HTR-8/SVneo (cell line): ENCODE measurements around the gene LSR.
"Not testable (repeated sequence)": the region's sequence is repeated elsewhere in the genome, so short reads cannot be mapped to it uniquely, and the experiment has no call there.

ENCODE experiments used
- DNase-seq: peaks from one replicate; pipeline ENCODE4 v3.0.0; 2011; ENCODE audit warnings: low spot score, mixed read lengths; ENCODE audit not compliant: insufficient read length
- FAIRE-seq: peaks from 2 replicates; lab custom pipeline; 2011; peaks lifted over from hg19 to GRCh38; lab: Jason Lieb, UNC

The LSR gene

DNA sequence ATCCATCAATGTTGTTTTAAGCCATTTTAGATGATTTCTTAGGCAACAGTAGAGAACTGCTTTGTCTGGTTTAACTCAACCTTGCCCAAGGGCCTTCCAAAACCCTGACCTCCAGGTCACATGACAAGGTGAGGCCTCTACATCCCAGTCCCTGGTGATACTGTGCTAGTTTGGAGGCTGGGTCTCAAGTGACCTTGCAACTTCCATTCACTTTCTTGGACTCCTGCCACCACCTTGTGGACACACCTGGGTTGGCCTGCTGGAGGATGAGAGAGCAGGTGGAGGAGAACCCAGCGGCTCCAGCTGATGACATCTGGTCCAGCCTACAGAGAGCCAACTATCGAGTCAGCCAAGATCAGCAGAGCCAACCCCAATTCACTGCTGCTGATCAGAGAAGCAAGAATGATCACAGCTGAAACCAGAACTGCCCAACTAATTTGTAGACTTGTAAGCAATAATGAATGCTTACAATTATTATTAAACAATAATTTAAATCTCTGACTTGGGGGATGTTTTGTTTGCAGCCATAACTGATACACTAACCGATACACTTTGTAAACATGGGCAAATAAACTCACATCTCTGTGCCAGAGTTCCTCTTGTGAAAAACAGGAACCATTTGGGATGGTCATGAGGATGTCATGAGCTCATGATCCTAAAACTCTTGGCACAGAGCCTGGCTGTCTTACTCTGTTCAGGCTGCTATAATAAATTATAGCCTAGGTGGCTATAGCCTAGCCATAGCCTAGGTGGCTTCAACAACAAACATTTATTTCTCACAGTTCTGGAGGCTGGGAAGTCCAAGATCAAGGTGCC lies 31.8 kb upstream of the LSR start:
- DNase-seq (no peak), FAIRE-seq (no peak)

DNA sequence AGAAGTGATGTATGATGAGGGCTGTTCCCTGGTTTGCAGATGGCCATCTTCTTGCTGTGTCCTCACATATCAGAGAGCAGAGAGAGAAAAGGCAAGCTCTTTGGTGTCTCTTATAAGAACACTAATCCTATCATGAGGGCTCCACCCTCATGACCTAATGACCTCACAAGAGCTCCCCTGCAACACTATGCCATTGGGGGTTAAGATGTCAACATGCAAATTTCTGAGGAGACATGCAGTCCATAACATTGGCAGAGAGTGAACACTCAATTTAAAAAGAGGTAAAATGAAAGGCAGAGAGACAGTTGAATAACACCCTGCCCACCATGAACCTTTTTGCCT lies 31.2 kb upstream of the LSR start:
- DNase-seq (no peak), FAIRE-seq (no peak)

DNA sequence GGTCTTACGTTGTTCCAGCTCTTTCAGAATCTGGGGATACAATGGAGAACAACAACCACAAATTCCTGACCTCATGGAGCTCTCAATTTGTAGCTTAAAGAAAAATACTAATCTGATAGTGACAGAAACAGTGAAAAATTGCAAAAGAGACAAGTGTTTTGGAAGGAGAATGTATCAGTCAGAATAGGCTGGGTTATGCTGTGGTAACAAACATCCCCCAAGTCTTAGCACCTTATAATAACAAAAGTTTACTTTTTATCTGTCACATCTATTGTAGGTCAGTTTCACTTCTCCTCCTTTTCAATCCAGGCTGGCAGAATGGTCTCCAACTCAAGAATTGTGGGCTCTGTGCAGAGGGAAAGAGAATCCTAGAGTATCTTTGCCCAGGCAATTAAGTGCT lies 29.8 kb upstream of the LSR start:
- FAIRE-seq (no peak), DNase-seq (no peak)

DNA sequence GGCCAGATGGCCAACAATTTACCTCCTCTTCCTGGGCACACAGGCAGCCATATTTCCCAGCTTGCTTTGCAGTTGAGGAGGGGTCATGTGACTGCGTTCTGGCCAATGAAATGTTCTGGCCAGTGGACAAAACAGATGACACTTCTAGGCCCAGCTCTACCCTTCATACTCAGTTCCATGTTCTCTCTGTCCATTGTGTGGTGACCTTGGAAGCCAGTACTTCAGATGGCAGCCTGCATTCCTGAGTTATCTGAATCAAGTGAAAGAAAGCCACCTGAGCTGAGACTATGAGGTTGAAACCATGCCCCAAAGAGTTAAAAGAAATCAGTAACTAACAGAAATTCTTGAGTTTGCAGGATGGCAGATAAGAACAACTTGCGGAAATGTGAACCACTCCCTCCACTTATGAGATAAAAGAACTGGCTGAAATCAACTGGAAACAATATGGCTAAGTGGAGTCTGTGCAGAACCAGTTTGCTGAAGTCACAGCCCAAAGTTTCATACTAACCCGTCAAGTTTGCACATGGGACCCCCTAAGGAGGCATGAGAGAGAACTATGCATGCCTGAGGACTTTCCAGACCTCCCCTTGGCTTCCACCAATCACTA lies 28.4 kb upstream of the LSR start:
- FAIRE-seq (no peak), DNase-seq (no peak)

DNA sequence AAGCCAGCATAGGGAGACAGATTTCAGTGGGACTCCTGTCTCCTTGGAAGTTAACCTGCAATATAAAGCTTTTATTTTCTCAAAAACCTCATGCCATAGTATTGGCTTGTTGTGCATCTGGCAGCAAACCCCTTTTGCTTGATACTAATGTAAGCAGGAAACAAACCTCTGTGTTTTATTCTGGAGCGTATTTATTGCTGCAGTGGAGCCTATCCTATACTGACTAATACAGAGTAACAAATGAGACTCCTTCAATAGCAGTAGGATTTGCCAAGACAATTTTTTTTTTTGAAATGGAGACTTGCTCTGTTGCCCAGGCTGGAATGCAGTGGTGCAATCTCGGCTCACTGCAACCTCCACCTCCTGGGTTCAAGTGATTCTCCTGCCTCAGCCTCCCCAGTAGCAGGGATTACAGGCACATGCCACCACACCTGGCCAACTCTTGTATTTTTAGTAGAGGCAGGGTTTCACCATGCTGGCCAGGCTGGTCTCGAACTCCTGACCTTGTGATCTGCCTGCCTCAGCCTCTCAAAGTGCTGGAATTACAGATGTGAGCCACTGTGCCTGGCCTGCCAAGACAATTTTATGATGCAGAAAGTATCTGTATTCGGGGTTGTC lies 27.7 kb upstream of the LSR start:
- FAIRE-seq, DNase-seq: not testable (repeated sequence)

DNA sequence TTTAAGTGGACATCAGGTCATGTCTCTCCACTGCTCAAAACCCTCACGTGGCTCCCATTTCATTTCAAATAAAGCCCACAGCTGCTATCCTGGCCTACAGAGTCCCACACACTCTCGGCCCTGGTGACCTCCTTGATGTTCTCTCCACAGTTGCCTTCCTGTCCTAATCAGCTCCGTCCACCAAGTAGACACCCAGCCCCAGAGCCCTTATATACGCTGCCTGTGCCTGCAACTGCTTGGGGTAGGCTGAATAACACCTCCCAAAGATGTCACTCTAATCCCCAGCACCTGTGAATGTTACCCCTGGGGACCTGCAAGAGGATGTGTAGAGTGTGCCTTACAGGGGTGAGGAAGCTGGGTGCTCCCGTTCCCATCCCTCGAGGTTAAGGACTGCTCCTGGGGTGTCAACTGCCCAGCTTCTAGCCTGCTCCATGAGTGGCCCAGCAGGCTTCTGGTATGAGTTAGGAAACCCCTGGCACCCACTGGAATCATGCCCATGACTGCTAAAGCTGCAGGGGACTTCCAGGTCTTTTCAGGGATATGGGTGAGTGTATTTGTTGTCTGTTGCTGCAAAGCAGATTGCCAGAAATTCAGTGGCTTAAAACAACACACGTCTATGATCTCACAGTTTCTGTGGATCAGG lies 26.3 kb upstream of the LSR start:
- FAIRE-seq (no peak), DNase-seq (no peak)

DNA sequence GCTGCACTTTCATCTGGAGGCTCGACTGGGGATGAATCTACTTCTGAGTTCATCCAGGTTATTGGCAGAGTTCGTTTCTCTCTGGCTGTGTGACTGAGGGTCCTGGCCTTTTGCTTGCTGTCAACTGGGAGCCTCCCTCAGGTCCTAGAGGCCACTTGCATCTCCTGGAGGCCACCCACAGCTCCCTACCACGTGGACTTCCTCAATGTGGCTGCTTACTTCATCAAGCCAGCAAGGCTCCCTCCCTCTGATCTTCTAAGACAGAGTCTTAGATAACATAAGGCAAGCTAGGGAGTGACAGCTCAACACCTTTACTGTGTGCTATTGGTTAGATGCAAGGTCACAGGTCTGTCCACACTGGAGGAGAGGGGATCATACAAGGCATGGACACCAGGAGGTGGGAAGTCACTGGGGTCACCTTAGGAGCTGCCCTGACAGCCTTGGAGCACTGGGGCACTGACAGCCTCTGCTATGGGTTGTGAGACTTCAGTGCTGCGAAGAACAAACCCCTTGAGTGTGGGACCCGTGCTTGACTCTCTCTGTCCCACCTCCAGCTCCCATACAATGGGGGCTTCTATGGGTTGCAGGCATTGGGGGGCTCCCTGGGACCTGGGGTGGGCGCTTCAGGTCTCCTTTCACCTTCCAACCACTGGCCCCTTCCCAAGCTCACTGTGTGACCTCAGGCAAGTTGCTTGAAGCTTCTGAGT lies 25.6 kb upstream of the LSR start:
- DNase-seq: no peak
- FAIRE-seq: no peak

DNA sequence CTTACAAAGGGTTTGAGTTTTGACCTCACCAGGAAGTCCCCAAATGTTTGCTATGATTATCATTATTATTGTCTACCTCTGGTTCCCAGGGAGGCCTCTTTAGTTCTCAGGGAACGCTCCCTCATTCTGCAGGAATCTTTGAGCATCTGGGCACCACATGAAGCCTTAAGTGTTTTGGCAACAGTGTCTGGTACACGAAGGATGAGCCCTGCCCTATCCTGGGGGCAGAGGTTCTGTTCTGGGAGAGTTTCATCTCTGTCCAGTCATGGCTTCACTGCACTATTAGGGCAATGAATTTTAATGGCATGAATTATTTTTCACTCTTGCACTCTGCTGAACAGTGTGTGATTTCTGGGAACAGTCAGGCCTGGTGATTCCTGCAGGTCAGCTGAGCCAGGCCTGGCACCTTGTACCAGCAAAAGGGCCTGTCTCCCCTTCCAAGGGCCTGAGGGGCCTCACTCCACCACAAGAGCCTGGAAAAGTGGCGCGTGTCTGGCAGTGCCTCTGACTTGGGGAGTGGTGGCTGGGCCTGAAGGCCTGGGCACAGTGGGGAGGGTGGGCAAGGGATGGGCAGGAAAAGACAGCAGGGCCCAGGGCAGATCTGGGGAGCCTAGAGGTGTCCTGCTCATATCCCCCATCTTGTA lies 24.8 kb upstream of the LSR start:
- DNase-seq: no peak
- no peak for FAIRE-seq

DNA sequence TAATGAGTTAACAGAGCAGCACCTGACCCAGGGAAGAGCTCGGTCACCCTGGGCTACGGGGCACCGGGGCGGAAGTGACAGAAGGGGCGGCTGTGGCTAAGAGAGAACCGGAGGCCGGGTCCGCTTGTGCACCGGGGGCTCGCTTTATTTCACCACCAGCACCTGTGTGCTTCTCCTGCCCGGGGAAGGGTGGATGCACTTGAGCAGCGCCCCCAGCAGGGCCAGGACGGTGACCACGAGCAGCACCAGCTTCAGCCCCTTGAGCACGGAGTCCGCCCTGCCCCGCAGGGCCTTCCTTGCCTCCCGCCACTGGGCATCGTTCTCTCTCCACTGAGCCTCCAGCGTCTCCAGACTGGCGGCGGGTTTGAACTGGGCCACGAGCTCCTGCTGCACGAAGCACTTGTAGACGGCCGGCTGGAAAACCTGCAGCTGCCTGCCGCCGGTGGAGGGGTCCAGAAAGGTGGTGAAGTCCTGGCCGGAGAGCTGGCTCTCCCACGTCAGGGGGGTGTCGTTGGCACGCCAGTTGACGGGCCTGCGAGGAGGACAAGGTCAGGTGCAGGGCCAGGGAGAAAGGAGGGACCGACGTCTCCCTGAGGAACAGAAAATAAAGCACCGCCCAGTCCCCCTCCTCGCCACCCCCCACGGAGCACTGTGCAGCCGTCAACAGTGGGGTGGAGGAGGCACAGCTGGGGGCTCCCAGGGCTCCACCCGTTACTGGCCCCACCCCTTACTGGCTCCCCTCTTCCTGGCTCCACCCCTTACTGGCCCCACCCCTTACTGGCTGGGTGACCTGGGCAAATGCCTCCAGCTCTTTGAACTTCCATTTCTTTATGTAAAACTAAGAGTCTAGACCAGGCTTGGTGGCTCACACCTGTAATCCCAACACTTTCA lies 23.9 kb upstream of the LSR start:
- no peak for FAIRE-seq

DNA sequence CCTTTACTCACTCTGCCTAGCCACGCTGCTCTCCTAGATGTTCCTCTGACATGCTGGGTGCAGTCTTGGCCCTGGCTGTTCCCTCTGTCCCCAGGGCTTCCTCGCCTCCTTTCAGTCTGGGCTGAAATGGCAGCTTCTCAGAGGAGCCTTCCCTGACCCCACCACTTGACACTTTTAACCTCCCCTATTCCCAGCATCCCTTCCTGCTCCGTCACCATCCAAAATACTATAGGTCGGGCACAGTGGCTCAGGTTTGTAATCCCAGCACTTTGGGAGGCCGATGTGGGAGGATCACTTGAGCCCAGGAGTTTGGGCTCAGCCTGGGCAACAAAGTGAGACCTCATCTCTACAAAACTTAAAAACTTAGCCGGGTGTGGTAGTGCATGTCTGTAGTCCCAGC lies 22.9 kb upstream of the LSR start:
- no peak for DNase-seq
- FAIRE-seq: no peak

More for the DNA sequence above, 23.9 kb upstream of the LSR start:
- DNase-seq: no peak

DNA sequence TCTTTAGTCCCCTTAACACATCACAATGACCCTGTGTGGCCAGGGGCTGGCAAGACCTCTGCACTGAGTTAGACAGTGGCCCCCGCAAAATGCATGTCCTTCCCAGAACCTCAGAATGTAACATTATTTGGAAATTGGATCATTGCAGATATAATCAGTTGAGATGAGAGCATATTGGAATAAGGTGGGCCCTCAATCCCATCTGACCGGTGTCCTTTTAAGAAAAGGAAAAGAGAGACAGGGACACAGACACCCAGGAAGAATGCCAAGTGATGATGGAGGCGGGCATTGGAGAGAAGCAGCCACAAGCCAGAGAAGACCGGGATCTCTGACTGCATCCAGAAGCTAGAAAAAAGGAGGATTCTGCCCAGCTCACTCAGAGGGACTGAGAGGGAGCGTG lies 22.1 kb upstream of the LSR start:
- no peak for DNase-seq
- no peak for FAIRE-seq

DNA sequence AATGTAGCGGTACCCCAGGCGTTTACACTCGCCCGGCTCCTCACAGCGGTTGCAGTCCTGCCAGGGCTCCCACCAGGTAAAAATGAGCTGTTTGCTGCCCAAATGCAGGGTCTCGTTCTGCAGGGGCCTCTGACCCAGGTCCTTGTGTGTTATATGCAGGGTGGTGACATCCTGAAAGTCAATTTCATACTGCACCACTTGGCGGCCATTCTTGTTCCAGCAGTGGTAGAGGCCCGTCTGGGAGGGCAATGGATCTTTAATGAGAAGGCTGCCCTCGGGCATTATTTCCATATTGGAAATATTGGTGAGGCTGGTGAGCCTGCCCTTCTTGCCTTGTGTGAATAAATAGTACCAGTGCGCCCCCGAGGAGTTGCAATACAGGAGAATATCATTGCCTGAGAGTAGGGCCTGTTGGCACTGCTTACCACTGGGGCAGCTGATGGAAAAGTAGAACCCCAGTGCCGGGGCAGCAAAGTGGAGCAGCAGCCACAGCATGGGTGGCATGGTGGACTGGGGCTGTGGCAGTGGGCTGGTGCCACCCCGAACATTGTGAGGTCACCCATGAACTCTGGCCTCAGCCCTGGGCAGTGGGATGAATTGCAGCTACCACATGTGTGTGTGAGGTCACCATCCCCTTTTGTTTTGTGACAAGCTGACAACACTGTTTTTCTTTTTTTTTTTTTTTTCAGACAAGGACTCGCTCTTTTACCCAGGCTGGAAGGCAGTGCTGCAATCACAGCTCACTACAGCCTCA lies 20.4 kb upstream of the LSR start, which contains the start of gene FAM187B:
Gene FAM187B (minus strand): TSS at position 563 of the 754 bp plus-strand sequence. CDS start 59 bp downstream, at position 504.
- DNase-seq: no peak
- no peak for FAIRE-seq

DNA sequence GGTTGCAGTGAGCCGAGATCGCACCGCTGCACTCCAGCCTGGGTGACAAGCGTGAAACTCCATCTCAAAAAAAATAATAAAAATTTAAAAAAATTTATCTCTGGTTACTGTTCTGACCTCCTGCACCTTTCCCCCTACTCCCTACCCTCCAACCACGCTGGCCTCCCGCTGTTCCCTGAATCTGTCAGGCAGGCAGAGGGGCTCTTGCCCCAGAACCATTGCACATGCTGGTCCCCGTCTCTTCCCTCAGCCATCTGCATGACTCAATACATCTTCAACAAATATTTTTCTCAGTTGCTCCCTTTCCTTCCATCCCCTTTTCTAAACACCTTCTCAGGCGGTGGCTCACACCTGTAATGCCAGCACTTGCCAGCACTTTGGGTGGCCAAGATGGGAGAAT lies 19.2 kb upstream of the LSR start:
- FAIRE-seq (no peak), DNase-seq (no peak)

DNA sequence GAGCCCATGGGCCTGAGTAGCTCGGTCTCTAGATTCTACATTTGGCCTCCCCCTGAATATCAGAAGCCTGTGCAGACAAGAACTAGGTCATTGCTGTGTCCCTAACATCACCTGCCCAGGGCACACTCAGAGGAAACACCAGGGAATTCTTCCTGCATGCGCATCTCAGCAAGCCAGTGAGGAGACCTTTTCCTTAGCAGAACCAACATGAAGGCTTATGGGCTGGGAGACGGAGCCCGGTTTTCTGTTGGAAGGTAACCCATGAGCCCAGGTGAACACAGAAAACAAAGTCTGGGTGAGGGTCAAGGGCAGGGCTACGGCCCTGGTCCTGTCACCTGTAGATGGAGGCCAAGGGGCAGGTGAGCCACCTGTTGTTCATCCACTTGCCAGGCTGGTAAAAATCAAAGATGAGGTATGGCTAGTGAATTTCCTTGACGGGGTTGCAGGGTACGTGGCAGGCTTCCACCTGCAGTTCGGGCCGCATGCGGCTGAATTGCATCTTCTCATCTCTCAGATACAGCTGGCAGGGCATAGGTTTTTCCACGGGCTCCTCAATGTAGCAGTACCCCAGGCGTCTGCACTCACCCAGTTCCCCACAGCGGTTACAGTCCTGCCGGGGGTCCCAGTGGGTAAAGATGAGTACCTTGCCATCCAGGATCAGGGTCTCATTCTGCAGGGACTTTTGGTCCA lies 16.7 kb upstream of the LSR start:
- FAIRE-seq (no peak), DNase-seq (no peak)

DNA sequence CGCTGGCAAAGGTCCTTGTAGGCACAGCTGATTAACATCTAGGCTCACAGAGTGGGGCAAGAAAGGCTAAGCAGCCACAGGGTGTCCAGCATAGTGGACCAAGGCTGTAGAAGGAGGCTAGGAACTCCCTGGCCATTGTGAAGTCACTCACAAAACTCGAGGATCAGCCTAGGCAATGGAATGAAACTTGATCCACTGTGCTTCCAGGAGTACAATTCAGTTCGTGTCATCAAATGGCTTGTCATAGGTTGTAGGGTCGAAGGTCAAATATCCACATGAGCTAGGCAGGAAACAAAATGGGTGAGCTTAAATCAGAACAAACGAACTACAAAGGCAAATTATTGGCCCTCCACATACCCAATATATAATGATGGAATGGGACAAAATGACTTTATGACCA lies 15.9 kb upstream of the LSR start:
- no peak for FAIRE-seq

DNA sequence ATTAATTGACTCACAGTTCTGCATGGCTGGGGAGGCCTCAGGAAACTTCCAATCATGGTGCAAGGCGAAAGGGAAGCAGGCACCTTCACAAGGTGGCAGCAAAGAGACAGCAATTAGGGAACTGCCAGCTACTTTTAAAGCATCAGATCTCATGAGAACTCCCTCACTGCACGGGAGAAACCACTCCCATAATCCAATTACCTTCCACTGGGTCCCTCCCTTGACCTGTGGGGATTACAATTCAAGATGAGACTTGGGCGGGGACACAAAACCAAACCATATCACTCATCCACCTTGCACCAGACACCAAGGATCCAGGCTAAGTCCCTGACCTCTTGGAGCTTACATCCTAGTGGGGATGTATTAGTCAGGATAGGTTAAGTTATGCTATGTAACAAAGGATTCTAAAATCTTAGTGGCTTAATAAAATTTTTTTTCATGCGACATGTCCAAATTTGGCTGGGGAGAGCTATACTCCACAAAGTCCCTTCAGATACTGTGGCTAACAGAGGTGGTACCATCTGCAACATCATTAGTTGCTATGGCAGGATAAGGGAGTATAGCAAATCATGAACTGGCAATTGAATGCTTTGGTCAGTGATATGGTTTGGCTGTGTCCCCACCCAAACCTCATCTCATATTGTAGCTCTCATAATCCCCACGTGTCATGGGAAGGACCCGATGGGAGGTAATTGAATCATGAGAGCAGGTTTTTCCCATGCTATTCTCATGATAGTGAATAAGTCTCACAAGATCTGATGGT lies 12.0 kb upstream of the LSR start:
- FAIRE-seq (no peak), DNase-seq (no peak)

More for the DNA sequence above, 15.9 kb upstream of the LSR start:
- DNase-seq: no peak

DNA sequence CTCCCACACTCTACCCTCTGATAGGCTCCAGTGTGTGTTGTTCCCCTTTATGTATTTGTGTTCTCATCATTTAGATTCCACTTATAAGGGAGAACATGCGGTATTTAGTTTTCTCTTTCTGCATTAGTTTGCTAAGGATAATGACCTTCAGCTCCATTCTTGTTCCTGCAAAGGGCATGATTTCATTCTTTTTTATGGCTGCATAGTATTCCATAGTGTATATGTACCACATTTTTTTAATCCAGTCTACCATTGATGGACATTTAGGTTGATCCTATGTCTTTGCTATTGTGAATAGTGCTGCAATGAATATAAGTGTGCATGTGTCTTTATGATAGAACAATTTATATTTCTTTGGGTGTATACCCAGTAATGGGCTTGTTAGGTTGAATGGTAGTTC lies 9.2 kb upstream of the LSR start:
- FAIRE-seq, DNase-seq: not testable (repeated sequence)
